IPS-15b (cell line): ENCODE measurements around the gene METTL15.
"Not testable (repeated sequence)": the region's sequence is repeated elsewhere in the genome, so short reads cannot be mapped to it uniquely, and the experiment has no call there.

Experiments used
- H3K27me3 ChIP-seq: one replicate; pipeline ENCODE4 v1.6.1; 2013; ENCODE audit warnings: low read length; ENCODE audit not compliant: control insufficient read depth, insufficient read depth
- H3K36me3 ChIP-seq: one replicate; pipeline ENCODE4 v1.6.1; 2013; ENCODE audit warnings: low read length; ENCODE audit not compliant: control insufficient read depth, insufficient read depth
- H3K4me1 ChIP-seq: one replicate; pipeline ENCODE4 v1.6.1; 2013; ENCODE audit warnings: mild to moderate bottlenecking, low read length; ENCODE audit not compliant: control insufficient read depth, insufficient read depth
- H3K4me3 ChIP-seq: one replicate; pipeline ENCODE4 v1.5.1; 2013; ENCODE audit warnings: low read depth, low read length
- H3K9ac ChIP-seq: one replicate; pipeline ENCODE4 v1.6.1; 2013; ENCODE audit warnings: low read depth, mild to moderate bottlenecking, low read length
- H3K9me3 ChIP-seq: one replicate; pipeline ENCODE4 v1.6.1; 2013; ENCODE audit warnings: mild to moderate bottlenecking, low read length; ENCODE audit not compliant: control insufficient read depth, insufficient read depth

Gene METTL15

DNA sequence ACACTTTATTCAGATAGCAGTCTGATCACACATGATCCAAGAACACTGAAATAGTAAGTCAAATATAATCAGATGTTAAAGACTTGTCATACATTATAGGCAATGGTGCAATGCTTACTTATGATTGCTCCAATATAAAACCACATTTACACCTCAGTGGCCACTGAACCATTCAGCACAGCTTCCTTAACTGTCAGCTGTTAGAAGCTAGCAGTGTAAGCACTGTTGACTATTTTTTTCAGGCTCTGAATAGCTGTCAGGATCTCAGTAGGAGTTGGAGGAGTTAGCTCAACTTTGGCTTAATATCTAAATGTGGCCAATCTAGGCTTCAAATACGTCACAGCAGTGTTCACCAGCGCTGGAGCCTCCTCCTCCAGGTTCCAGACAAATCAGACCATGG lies 36.6 kb downstream of the METTL15 start:
- Histone ChIP-seq H3K9me3 (peaks cover 12% of the 10 kb centered on the region), H3K27me3 (no peaks in the 10 kb centered on the region), H3K9ac (no peak overlapping the region), H3K36me3 (no peaks in the 10 kb centered on the region), H3K4me3 (no peak overlapping the region), H3K4me1 (no peaks in the 10 kb centered on the region)

DNA sequence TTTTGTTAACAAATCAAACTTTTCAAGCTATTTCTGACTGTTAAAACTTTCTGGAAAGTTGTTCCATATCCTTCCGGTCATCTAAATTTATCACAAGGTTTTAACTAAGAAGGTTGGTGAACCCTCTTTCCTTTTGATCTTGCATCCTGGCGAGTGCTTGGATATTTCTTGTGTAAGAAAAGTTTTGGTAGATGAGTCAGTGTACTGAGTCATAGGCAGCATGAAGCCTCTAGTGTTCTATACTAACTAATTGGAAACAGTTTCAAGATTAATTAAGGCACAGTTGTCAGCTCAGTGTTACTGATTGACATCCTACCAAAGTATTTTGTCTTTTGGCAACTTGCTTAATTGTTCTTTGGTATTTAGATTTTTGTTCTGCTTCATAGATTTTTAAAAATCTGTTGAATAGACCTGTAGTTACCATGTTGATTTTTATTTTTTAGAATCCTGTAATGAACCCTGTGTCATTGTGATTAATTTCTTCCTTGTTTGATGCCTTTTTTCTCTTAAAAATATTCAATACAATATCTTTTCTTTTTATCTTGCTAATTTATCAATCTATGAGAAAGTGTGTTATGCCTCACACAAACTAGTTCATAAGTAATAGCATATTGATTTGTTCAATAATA lies 38.0 kb downstream of the METTL15 start:
- Histone ChIP-seq H3K9ac (no peak overlapping the region), H3K4me3 (no peak overlapping the region), H3K4me1 (no peaks in the 10 kb centered on the region), H3K36me3 (no peaks in the 10 kb centered on the region), H3K27me3 (no peaks in the 10 kb centered on the region), H3K9me3 (peaks cover 2% of the 10 kb centered on the region)

DNA sequence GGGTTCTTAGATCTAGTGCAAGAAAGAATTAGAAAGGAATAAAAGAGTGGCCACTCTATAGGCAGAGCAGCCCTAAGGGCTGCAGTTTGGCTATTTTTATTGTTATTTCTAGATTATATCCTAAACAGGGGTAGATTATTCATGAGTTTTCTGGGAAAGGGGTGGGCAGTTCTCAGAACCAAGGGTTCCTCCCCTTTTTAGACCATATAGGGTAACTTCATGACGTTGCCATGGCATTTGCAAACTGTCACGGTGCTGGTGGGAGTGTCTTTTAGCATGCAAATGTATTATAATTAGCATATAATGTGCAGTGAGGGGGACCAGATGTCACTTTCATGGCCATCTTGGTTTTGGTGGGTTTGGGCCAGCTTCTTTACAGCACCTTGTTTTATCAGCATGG lies 44.6 kb downstream of the METTL15 start:
- H3K4me1 ChIP-seq, result peaks cover 5% of the 10 kb centered on the region
- H3K4me3 ChIP-seq, result no peak overlapping the region
- H3K9ac ChIP-seq, result no peak overlapping the region
- no peaks in the 10 kb centered on the region for H3K36me3 ChIP-seq
- H3K9me3 ChIP-seq, result no peaks in the 10 kb centered on the region
- no peaks in the 10 kb centered on the region for H3K27me3 ChIP-seq

DNA sequence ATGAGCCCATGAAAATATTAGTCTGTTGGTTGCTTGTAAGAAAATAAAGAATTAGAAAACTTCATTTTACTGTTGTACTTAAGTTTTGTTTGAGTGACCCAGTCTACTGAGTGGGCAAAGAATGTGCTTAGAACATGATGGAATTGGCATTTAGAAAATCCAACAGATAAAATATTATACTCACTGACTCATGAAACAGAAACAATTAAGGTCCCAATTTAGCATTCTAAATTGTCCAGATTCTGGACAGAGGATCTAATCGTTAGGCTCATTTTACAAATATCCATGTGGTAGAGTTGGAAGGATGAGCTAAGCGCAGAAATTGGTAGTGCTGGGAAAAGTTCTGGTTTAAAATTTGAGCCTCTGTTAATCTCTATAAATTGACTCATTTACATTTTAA lies 45.4 kb downstream of the METTL15 start:
- Histone ChIP-seq H3K27me3 (no peaks in the 10 kb centered on the region), H3K9me3 (no peaks in the 10 kb centered on the region), H3K4me1 (peaks cover 5% of the 10 kb centered on the region), H3K9ac (no peak overlapping the region), H3K4me3 (no peak overlapping the region), H3K36me3 (no peaks in the 10 kb centered on the region)

DNA sequence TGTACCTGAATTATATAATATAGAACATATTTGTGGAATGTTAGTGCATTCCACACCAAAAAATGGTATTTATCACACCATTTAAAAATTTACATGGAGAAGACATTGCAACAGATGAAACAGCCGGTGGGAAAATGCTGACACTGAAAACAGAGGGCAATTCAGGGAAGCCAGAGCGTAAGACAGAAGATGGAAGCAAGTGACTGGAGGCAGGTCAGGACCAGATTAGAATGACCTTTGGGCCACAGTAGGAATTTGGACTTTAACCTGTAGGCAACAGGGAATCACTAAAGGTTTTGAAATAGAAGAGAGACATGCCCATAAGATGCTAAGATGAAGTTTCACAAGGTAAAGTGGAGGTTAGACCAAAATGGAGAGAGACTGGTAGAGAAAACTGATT lies 60.5 kb downstream of the METTL15 start:
- H3K36me3 ChIP-seq, result no peaks in the 10 kb centered on the region

DNA sequence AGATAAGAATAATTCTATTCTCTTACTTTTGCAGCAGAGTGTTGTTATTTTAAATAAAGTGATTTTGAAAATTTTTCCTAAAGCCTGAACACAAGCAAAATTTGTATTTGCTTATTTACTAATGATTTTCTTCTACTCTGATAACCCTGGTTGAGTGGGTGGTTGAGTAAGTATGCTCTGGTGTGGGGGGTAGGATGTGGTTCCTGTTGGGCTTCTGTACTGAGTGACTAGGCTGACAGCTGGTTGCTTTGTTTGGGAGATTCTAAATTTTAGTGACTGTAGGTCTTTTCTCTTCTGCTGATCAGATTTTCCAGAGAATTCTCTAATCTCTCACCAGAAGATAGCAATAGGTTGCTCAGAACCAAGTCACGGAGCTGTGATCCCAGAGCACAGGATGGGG lies 61.6 kb downstream of the METTL15 start:
- no peaks in the 10 kb centered on the region for H3K36me3 ChIP-seq
- H3K27me3 ChIP-seq, result no peaks in the 10 kb centered on the region
- H3K4me3 ChIP-seq, result no peak overlapping the region
- H3K9ac ChIP-seq, result no peak overlapping the region
- no peaks in the 10 kb centered on the region for H3K4me1 ChIP-seq
- H3K9me3 ChIP-seq, result no peaks in the 10 kb centered on the region

More for the DNA sequence above, 60.5 kb downstream of the METTL15 start:
- H3K27me3 ChIP-seq, result no peaks in the 10 kb centered on the region
- H3K4me3 ChIP-seq, result no peak overlapping the region
- H3K9me3 ChIP-seq, result no peaks in the 10 kb centered on the region
- no peak overlapping the region for H3K9ac ChIP-seq
- H3K4me1 ChIP-seq, result no peaks in the 10 kb centered on the region

DNA sequence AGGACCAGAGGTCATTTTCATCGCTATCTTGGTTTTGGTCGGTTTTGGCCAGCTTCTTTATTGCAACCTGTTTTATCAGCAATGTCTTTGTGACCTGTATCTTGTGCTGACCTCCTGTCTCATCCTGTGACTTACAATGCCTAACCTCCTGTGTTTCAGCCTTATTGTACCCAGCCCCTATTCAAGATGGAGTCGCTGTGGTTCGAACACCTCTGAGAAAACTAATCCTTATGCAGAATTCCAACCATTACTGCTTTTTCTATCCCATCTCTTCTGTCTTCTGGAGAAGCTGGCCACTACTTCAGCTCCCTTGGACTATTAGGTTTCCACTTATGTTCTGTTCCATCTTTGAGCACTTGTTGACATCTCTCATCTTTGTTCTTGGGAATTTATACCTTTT lies 62.6 kb downstream of the METTL15 start:
- no peak overlapping the region for H3K4me3 ChIP-seq
- no peaks in the 10 kb centered on the region for H3K27me3 ChIP-seq
- H3K4me1 ChIP-seq, result no peaks in the 10 kb centered on the region
- H3K36me3 ChIP-seq, result no peaks in the 10 kb centered on the region
- no peaks in the 10 kb centered on the region for H3K9me3 ChIP-seq
- H3K9ac ChIP-seq, result no peak overlapping the region

DNA sequence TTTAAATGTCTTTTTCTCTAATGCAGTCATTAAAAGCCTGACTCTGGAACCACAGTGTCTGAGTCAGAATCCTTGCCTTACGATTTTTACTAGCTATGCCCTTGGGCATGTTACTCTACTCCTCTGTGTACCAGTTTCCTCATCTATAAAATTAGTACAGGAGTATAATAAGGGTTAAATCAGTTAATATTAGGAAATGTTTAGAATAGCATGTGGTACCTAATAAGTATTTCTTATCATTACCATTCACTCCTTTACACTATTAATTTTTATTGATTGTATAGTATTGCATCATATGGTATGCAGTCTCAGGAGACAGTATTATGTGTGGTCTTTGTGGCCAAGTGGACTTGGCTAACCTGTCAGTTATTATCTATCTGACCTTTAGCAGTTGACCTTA lies 68.2 kb downstream of the METTL15 start:
- H3K4me1 ChIP-seq, result no peaks in the 10 kb centered on the region
- H3K9me3 ChIP-seq, result no peaks in the 10 kb centered on the region
- H3K4me3 ChIP-seq, result no peak overlapping the region
- H3K27me3 ChIP-seq, result no peaks in the 10 kb centered on the region
- H3K9ac ChIP-seq, result no peak overlapping the region
- H3K36me3 ChIP-seq, result no peaks in the 10 kb centered on the region

DNA sequence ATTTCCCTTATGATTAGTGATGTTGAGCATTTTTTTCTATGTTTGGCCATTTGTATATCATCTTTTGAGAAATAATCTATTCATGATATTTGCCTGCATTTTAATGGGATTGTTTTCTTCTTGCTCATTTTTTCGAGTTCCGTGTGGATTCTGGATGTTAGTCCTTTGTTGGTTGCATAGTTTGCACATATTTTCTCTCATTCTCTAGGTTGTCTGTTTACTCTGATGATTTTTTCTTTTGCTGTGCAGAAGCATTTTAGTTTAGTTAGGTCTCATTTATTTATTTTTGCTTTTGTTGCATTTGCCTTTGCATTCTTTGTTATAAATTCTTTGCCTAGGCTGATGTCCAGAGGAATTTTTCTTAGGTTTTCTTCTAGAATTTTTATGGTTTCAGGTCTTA lies 87.3 kb downstream of the METTL15 start:
- Histone ChIP-seq H3K9ac (no peak overlapping the region), H3K9me3 (no peaks in the 10 kb centered on the region), H3K36me3 (no peaks in the 10 kb centered on the region), H3K4me1 (no peaks in the 10 kb centered on the region), H3K27me3 (no peaks in the 10 kb centered on the region), H3K4me3 (no peak overlapping the region)

DNA sequence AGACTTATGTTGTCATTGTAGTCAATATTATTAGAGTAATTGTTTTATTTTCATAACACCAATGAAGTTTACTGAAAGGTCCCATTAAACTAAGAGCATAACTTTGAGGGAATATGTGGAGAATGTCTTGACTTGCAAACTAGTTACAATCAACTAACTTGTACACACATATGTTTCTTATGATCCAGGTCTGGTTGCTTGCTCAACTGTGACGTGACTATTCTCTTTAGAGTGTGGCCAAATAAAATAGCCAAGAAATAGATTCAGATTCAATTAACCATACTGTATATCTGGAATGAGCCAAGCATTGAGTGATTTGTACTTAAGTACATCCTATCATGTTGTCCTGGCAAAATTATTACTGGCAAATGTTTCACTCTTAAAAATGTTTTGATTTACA lies 101.7 kb downstream of the METTL15 start:
- H3K27me3 ChIP-seq, result no peaks in the 10 kb centered on the region
- no peak overlapping the region for H3K4me3 ChIP-seq
- H3K9me3 ChIP-seq, result no peaks in the 10 kb centered on the region
- H3K36me3 ChIP-seq, result no peaks in the 10 kb centered on the region
- H3K4me1 ChIP-seq, result no peaks in the 10 kb centered on the region
- H3K9ac ChIP-seq, result no peak overlapping the region

DNA sequence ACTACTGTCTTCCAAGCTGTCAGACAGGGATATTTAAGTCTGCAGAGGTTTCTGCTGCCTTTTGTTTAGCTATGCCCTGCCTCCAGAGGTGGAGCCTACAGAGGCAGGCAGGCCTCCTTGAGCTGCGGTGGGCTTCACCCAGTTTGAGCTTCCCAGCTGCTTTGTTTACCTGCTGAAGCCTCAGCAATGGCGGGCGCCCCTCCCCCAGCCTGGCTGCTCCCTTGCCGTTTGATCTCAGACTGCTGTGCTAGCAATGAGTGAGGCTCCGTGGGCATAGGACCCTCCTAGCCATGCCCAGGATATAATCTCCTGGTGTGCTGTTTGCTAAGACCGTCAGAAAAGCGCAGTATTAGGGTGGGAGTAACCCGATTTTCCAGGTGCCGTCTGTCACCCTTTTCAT lies 113.9 kb downstream of the METTL15 start:
- H3K4me1 ChIP-seq, H3K9me3 ChIP-seq, H3K9ac ChIP-seq, H3K4me3 ChIP-seq, H3K27me3 ChIP-seq, H3K36me3 ChIP-seq: not testable (repeated sequence)

DNA sequence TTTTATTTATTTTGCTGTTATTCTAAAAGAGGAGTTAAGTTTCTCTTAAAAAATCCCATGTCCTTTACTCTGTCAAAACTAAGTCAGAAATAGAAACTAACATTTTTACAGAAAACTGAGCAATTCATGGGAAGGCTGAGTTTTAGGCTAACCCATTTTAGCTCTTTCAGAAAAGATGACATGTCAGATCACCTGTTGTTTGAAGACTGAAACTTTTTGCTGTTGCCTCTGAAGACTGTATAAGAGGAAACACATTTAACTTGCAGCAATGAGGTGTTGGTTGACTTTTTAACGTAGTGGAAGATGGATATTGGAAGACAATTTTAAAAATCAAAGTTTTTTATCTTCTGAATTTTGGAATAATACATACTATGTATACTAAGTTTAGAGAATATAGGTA lies 115.4 kb downstream of the METTL15 start:
- no peaks in the 10 kb centered on the region for H3K36me3 ChIP-seq
- H3K4me1 ChIP-seq, result no peaks in the 10 kb centered on the region
- H3K9me3 ChIP-seq, result no peaks in the 10 kb centered on the region
- no peak overlapping the region for H3K9ac ChIP-seq
- H3K4me3 ChIP-seq, result no peak overlapping the region
- H3K27me3 ChIP-seq, result no peaks in the 10 kb centered on the region
